NCI-H748 (cell line): ENCODE data around the gene ADAMTS8.

Source experiments
- DNase-seq: peaks from one replicate; lab custom pipeline; 2025; ENCODE audit not compliant: unreplicated experiment; lab: John Stamatoyannopoulos, UW

ADAMTS8 gene

DNA sequence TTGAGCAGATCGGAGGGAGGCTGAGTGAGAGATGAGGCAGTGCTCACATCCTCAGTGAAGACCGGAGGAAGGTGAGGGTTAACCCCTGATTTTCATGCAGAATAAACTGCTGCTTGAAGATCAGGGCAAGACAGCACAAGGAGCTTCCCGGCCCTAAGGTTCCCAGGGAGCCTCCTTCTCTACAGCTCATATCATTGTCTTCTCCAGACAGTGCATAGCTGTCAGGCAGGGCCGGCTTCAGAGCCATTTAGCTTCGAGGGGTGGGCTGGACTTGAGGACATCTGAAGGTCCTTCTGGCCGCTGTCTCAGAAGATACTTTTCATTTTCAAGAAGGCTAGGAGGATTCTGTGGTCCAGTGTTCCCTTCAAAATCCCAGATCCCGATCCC, 7.2 kb downstream of the ADAMTS8 start:
- no peak for DNase-seq

DNA sequence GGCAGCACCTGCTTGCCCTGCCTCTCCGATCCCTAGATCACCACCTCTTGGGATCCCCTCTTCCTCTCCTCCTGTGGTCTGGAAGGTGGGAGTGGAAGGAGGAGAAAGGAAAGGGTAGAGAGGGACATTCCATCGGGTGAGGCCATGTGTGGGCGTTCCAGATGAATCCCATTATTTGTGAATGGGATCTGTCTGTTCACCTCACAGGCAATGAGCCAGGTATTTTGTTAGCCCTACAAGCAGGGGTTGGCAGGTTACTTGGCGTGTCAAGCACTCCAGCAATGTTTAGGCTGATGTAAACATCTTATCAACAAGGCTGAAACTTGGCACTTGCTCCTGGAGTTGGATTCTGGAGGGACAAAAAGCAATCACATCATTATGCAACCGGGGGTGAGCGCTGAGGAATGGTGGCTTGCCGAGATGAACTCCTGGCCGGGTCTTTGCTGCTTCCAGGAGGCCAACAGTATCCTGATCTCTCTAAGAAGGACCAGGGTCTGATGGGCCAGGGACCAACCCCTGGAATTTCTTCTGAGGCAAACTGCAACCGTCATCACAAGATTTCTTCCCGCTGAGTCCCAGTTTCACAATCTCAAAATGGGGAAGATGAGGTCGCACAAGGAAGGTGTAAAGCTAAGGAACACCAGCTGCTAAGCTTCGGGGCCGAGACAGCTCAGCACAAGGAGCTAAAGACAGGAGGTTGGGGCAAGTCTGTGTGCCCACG, 7.8 kb downstream of the ADAMTS8 start:
- no peak for DNase-seq

- DNase-seq, result no peak
Observed at GRCh38 chr11:130418756-130419155, 9.7 kb downstream of the ADAMTS8 start.

GRCh38 chr11:130418210-130418609, 10.2 kb downstream of the ADAMTS8 start:
- no peak for DNase-seq

DNA sequence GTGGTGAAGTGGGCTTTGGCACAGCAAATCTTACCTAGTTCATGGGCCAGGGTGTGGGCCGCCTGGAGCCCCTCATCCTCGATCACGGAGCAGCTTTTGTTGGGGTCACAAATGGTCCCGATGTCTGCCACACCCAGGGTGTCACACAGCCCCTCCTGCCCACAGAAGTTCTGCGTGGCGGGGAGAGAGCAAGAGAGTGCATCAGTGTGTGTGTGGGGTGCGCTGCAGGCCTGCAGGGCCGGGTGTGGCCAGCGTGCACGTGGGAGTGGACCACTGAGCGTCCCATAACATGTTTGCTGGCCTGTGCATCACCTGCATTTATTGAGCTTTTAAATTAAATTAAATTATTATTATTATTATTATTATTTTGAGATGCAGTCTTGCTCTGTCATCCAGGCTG, 11.5 kb downstream of the ADAMTS8 start:
- DNase-seq, result no peak

- no peak for DNase-seq
Observed at GRCh38 chr11:130416530-130416882, 11.9 kb downstream of the ADAMTS8 start.

- no peak for DNase-seq
Observed at GRCh38 chr11:130415731-130416529, 12.5 kb downstream of the ADAMTS8 start.

DNA sequence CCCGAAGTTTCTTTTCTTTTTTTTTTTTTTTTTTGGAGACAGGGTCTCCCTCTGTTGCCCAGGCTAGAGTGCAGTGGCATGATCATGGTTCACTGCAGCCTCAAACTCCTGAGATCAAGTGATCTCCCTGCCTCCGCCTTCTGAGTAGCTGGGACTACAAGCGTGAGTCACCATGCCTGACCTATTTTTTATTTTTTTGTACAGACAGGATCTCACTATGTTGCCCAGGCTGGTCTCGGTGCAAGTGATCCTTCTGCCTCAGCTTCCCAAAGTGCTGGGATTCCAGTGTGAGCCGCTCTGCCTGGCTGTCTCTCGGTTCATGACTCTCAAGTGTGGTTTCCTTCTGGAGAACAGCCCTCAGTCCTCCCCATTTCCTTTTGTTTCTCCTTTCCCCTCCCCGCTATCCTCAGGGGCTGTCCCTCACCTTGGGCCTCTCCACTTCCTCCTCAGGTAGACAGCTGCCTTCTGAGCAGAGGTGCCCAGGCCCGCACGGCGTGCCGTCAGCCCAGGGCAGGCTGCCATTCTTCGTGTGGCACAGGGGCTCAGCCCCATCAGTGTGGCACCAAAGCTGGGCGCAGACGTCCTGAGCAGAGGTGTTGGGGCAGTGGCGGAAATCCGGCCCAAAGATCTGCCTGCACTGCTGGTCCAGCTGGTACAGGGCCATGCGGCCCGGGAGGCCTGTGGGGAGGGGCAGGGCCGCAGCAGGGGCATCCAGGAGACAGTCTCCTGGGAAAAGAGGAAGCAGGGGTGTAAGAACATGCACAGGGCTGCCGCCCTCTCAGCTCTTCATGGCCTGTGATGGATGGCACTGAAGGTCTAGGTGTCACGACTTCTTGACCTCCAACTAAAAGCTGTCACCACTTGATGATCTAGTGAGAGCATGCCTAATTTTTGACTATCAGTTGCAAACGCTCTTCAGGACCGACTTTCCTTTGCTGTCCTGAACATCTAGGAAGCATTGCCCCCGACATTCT, 14.0 kb downstream of the ADAMTS8 start:
- DNase-seq, result no peak

- DNase-seq, result no peak
Observed at GRCh38 chr11:130413405-130414106, 14.9 kb downstream of the ADAMTS8 start.

DNA sequence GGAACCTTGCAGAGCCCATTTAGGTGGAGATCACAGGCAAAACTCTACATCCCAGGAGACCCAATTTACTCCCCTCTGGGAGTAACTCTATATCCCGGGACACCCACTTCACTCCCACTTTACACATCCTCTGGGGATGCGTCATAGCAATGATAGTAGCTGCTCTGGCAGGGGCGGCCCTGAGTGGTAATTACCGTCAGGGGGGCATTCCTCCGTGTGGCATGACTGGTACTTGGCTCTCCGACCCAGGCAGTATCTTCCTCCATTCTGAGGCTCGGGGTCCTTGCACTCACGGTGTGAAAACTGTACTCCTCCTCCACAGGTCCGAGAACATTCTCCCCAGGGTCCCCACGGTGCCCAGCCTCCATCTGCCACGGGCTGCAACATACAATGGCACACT, 17.2 kb downstream of the ADAMTS8 start:
- DNase-seq, result no peak

DNA sequence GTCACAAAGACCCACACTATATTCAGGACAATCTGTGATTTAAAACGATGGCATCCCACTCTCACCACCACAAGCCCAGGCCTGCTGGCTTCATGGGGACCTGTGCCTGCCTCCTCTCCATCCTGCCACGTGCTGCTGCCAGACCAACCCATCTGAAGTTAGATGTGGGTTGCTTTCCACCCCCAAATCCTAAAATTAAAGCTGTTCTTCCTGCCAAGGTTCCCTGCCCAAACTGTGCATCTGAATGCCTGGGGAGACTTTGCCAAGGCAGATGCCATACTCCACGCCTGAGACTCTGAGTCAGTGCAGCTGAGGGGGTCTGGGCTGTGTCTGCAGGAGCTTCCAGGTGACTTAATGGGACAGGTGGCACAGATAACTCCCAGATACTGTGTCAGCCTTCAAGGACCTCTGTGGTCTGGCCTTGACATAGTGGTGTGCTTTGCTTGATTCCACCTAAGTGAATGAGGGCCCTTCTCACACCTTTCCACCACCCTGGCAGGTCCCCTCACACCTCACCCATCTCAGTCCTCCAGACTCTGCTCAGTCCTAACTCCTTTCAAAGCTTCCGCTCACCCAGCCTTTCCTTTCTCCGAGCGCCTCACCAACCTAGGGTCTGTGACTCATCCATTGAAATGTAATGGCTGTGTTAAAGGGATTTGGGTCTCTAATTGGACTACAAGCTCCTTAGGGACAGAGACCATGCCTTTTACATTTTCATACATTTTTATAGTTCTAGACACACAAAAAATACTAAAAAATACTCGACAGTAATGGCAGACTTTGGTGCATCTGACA, 18.6 kb downstream of the ADAMTS8 start:
- no peak for DNase-seq

DNA sequence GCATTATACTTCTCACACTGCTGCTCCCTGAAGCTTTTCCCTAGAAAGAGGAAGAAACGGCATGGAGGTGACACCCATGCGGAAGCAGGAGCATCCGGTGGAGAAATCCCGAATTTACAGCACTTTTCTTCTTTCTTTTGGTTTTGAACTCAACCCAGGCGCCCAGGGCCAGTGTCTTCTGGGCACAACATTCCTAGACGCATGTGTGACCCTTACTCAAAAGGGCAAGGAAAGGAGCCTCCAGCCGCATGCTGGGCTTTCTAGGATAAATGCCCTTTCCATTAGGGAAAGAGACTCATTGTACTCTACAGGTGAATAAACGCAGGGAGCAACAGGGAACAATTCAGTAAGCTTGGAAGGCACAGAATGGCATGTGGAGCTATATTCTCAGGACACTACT, 19.5 kb downstream of the ADAMTS8 start:
- no peak for DNase-seq

DNA sequence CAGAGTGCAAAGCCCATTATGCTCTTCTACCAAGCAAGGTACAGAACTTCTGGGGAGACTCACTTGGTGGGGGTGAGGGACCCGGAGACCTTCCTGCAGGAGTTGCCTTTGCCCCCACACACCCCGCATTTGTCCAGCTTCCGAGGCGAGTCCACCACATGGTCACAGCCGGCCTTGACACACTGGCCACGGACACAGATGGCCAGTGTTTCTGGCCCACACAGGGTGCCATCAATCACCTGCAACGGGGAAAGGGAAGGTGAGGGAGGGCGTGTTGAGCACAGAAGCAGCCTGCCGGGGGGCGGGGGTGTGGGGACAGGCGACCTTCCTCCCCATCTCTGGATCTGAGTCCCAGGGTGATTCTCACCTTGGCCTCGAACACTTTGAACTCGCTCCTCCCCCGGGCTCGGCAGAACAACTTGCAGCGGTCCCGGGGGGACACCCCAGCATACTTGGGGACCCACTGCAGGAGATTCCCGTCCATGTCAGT, 20.0 kb downstream of the ADAMTS8 start:
- no peak for DNase-seq

- no peak for DNase-seq
Observed at GRCh38 chr11:130407978-130408377, 20.4 kb downstream of the ADAMTS8 start.

DNA sequence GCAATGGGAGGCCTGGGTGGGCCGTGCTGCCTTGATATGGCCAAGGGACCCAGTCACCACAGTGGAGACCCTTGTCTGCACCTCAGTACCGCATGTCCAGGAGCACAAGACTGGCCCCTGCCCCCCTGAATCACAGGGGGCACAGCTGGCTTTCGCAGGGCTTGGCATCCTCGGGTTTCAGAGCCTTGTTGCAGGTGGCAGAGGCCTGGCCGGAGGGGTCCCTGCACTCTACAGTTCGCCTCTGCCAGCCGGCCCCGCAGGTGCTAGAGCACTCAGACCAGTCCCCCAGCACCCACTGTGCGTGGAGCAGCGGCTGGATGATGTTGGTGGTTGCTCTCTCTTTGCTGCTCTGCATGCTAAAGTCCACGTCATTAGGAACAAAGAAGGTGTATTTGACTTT, 23.0 kb downstream of the ADAMTS8 start:
- DNase-seq, result no peak

DNA sequence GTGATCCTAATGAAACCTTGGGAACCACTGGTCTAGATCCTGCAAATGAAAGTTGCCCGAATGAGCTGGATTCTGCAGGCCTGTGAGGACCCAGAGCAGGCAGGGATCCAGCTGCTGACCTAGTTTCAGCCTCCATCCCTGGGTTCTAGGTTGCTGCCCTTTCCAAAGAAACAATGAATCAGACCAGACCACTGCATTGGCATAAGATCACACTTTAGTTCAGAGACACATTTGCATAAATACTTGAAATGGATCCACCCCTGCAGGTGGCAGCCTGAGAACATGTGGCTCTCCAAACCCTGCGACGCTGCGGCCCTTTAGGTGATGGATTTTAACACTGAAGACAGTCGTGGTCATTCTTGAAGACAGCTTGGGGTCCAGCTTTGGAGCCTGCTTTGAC, 23.7 kb downstream of the ADAMTS8 start:
- DNase-seq, result no peak

DNA sequence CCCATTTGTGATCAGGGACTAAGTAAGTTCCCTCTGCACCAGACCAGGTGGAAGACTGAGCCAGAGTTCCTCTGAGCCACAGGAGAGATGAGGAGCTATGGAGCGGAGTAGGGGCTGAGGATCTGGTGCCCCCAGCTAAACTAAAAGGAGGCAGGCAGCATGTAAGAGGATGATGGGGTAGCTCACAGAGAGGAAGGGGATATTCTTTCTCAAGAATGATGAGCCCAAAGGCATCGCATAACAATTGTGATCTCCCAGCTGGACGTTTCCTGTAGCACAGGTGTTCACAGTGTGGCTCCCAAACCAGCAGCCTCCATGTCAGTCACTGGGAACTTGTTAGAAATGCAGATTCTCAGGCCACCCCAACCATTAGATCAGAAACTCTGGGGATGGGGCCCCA, 24.4 kb downstream of the ADAMTS8 start:
- DNase-seq, result peak; percentile 23

- DNase-seq, result no peak
Observed at GRCh38 chr11:130403271-130403804, 25.1 kb downstream of the ADAMTS8 start.

GRCh38 chr11:130402570-130402969, 25.8 kb downstream of the ADAMTS8 start:
- DNase-seq, result no peak
